Measurements from ENCODE around the gene DNAH17.

The DNAH17 gene

DNA sequence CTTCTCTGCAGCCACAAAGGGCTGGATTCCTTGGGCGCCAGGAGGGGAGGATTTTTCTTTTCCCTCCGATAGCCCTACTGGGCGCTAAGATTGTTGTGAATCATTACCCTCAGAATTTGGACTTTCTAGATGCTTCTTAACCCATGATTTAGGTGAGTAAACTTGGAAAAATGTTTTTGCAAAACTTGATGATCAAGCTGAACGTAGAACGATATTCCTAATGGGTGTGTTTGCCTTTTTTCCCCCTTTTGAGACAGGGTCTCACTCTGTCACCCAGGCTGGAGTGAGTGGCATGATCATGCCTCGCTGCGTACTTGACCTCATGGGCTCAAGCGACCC lies 155.0 kb downstream of the DNAH17 start:
- H3K4me3 ChIP-seq (ENCODE audit: low read depth, low read length) = no peak overlapping the region
- TF ChIP-seq, protein P1, sequence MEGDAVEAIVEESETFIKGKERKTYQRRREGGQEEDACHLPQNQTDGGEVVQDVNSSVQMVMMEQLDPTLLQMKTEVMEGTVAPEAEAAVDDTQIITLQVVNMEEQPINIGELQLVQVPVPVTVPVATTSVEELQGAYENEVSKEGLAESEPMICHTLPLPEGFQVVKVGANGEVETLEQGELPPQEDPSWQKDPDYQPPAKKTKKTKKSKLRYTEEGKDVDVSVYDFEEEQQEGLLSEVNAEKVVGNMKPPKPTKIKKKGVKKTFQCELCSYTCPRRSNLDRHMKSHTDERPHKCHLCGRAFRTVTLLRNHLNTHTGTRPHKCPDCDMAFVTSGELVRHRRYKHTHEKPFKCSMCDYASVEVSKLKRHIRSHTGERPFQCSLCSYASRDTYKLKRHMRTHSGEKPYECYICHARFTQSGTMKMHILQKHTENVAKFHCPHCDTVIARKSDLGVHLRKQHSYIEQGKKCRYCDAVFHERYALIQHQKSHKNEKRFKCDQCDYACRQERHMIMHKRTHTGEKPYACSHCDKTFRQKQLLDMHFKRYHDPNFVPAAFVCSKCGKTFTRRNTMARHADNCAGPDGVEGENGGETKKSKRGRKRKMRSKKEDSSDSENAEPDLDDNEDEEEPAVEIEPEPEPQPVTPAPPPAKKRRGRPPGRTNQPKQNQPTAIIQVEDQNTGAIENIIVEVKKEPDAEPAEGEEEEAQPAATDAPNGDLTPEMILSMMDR (IDR thresholded peaks at IDR 0.05; ENCODE audit: control insufficient read depth, extremely low read depth, insufficient read depth) = no peak
- no peak for DNase-seq (ENCODE audit: low read depth)

DNA sequence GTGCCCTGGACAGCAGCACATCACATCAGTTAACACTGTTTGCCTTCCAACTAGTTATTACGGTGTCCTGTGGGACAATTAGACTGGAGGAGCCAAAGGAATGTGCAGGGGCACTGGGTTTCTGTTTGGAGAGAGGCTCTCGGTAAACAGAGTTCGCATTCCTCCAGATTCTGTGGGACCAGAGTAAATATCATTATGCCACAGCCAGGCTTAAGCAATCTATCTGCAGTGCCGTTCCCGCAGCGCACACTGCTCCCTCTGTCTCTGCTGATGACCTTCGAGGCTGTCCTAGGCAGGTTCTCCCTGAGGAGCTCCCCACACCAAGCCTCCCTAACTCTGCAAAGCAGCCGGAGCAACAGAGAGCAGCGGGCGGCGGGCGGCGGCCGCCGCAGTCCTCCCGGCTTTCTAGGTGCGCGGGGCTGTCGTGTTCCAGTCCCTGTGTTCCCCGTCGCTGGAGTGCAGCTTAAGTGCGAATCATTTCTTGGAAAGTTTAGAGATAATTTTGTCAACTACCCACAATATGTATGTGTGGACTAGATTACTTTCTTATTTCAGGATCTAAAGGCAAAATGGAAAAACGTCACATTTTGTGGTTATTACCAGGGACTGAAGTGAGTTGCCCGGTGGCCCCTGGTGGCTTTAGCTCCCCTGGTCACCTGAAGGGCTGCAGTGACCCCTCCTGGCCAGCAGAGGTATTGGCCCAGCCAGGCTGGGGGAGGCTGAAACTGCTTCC lies 155.5 kb downstream of the DNAH17 start:
- DNase-seq (ENCODE audit: low read depth) = no peak
- TF ChIP-seq, protein P1 (IDR thresholded peaks at IDR 0.05; ENCODE audit: control insufficient read depth, extremely low read depth, insufficient read depth) = peak; percentile 99
- no peak overlapping the region for H3K4me3 ChIP-seq (ENCODE audit: low read depth, low read length)

DNA sequence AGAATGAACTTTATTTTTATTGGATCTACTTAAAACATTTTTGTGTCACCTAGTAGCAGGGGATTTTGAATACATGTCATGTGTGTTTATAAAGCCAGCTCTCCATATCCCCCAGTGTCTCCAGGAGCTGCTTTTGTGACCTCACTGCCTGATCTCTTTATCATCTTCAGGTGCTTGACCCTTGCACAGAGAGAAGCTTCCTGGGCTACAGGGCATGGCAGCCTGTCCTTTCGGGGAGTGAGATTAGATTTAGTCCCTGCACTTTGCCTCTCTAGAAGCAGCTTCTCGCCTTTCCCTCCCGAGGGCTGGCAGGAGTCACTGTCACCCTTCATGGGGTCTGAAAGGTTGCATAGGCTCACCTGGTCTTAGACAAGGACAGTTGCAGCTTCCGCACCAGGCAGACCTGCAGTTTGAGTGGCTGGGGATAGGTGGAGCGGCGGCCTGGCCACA lies 156.1 kb downstream of the DNAH17 start:
- TF ChIP-seq, protein P1 (IDR thresholded peaks at IDR 0.05; ENCODE audit: control insufficient read depth, extremely low read depth, insufficient read depth) = no peak
- H3K4me3 ChIP-seq (ENCODE audit: low read depth, low read length) = no peak overlapping the region
- no peak for DNase-seq (ENCODE audit: low read depth)

DNA sequence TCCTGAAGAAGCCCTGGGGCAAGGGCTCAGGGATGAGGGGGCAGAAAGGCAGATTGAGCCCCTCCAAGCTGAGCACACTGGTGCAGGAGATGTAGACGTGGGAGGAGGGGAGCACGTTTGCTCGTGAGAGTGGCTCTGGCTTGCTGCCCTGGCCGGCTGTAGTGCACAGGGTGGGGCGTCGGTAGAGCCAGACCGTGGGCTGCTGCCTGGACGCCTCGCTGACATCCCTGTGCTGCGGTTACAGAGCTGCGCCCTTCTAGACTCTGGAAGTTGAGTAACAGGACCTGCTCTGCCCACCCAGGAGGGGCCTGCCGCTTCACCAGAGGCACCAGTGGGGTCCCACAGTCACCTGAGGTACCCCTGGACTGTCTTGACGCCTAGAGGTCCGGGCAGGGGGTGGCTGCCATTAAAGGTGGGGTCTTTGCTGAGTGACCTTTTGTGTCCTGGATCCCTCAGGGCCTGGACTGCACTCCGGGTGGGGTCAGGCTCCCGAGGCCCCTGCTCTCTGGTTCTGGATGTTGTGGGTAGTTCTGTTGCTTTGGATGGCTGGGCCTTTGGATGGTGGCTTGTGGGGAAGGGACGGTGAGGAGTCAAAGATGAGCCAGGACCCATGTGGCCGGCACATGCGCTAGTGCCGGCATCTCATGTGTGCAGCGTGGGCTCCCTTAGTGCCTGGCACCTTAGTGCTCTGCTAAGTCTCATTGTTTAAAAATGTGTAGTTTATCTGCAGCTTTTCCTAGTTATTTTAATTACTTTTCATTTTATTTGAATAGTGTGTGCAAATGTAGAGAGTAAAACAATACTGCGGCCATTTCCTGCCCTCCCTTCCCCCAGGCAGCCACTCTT lies 157.0 kb downstream of the DNAH17 start:
- DNase-seq (ENCODE audit: low read depth) = no peak
- TF ChIP-seq, protein P1 (IDR thresholded peaks at IDR 0.05; ENCODE audit: control insufficient read depth, extremely low read depth, insufficient read depth) = no peak
- H3K4me3 ChIP-seq (ENCODE audit: low read depth, low read length) = no peak overlapping the region

DNA sequence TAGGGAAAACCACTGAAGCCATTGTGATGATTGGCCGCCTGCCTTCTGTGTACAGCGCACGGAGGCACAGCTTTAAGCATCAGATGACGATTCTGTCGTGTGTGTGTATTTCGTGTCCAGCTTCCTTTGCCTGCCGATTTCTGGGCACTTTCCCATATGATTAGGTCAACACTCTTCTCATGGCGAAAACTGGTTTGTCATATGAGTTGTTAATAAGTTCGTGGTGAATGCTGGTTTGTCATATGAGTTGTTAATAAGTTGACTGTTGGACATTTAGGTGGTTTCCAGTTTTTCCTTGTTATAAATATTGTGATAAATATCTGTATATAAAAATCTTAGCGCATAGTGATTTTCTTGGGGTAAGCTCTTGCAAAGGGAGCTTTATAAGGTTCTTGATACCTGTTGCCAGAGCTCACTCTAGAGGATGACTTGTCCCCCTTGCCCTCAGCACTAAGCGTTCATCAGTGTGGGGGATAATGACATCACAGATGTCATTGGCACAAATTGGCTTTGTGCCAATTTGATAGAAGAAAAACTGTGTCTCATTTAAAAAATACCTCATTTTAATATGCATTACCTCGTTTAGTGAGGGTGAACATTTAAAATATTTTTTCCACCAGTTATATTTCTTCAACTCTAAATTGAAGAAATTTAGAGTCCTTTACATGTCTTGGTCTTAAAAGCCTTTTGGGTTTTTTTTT lies 158.7 kb downstream of the DNAH17 start:
- TF ChIP-seq, protein P1 (IDR thresholded peaks at IDR 0.05; ENCODE audit: control insufficient read depth, extremely low read depth, insufficient read depth) = no peak
- no peak overlapping the region for H3K4me3 ChIP-seq (ENCODE audit: low read depth, low read length)
- DNase-seq (ENCODE audit: low read depth) = peak; percentile 14

DNA sequence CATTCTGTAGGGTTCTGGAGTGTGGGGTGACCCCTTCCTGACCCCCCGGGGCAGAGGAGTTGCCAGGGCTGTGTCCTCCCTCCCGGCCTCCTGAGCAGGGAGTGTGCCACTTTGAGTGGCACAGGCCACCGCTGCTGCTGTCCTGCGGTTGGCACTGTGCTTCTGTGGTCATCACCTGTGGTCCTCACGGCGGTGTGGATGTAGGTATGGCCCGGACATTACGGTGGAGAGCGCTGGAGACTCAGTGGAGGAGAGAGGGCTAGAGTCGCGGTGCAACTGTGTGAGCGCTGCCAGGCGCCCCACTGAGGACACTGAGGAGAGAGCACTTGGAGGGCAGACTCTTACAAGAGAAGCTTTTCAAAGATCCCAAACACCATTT lies 159.7 kb downstream of the DNAH17 start:
- TF ChIP-seq, protein P1 (IDR thresholded peaks at IDR 0.05; ENCODE audit: control insufficient read depth, extremely low read depth, insufficient read depth) = no peak
- no peak for DNase-seq (ENCODE audit: low read depth)
- no peak overlapping the region for H3K4me3 ChIP-seq (ENCODE audit: low read depth, low read length)

All from LNCaP clone FGC (cell line).